NCI-H1417 treated with DMSO at 0.1 percent for 48 hours (cell line): ENCODE results near the gene SSPN.
A peak's percentile ranks its signal among the peaks of the same experiment; 100 is the strongest.

Source experiments
- DNase-seq: peaks from one replicate; lab custom pipeline; 2025; lab: John Stamatoyannopoulos, UW

The SSPN gene

GRCh38 chr12:26187014-26187798, 8.2 kb upstream of the SSPN start:
- DNase-seq, result no peak

GRCh38 chr12:26188127-26188526, 7.2 kb upstream of the SSPN start:
- DNase-seq, result no peak

DNA sequence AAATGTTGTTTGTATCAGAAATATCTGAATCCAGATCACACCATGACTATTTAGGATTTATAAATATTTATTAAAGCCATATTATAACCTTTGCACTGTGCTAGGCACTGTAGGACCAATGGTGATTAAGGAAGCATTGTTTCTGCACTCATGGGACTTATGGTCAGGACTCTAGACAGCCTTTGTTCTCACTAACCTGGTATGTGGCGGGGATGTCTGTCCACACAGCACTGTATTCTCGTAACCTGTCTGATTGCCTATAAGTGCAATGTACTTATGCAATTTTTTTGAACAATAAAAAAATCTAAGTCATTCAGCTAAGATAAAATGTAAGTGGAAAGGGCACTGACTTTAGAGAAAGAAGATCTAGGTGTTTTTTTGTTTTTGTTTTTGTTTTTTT, 6.7 kb upstream of the SSPN start:
- DNase-seq, result no peak

- DNase-seq, result no peak
Measured at GRCh38 chr12:26192142-26192541, 3.2 kb upstream of the SSPN start.

- DNase-seq, result no peak
Measured at GRCh38 chr12:26193539-26193938, 1.8 kb upstream of the SSPN start.

DNA sequence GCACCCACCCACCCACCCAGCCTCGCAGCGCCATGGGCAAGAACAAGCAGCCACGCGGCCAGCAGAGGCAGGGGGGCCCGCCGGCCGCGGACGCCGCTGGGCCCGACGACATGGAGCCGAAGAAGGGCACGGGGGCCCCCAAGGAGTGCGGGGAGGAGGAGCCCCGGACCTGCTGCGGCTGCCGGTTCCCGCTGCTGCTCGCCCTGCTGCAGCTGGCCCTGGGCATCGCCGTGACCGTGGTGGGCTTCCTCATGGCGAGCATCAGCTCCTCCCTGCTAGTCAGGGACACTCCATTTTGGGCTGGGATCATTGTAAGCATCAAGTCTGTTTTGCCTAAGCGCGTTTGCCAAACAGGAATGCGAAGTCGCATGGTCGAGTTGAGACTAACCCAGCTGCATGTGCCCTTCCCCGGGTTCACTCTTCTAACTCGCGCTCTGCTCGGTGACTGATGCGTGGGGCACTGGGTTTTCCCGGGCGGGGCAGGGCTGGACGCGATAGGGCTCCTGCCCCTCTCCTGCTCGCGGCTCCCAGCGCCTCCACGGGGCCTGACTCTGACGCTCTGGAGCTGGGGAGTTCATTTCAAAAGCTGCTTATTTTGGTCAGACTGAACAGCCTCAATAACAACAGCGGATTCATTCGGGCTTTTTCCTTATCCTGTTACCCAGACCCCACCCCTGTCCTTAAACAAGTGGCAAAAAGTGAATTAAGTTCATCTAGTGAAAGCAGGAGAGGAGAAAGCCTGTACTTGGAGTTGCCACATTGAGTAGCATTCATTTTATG, 458 bp downstream of the SSPN start:
- DNase-seq, result no peak

GRCh38 chr12:26196421-26196716, 996 bp downstream of the SSPN start:
- no peak for DNase-seq

DNA sequence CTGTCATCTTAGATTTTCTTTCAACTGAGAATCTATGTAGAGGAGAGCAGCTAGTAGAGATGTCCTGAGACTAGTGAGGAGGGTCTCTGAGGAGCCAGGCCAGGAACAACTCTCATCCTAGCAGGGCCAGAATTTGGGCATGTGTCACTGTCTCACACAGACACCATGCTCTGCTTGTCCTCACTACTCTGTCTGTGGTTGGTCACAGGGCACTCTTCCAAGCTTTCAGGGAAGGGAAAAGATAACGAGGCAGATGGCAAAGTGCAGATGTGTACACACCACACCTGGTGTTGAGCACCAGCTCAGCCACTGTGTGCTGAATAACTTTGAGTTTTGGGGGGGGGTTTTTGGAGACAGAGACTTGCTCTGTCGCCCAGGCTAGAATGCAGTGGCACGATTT, 2.5 kb downstream of the SSPN start:
- no peak for DNase-seq

GRCh38 chr12:26198742-26199141, 3.4 kb downstream of the SSPN start:
- no peak for DNase-seq

DNA sequence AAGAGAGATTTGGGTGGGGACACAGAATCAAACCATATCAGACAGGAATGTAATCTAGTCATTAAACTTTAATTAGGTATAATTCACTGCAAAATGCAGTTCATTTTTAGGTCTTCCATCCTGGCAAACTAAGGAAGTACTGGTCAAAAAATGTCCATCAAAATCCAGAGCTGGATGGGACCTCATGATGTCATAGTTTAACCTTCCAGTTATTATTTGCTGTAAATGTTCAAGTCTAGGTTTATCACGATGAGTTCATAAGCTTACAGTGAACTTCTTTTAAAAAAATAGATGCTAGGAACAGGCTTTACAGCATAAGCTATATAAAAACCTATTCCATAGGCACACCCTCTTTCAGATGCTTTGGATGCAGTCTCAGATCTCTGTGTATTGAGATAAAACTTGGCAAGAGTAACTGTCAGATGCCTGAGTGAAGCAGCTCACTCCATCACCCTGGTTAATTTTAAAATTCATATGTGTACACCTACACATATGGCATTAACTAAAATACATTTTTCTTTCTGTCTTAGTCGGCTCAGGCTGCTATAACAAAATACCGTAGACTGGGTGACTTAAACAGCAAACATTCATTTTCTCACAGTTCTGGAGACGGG, 7.9 kb downstream of the SSPN start:
- DNase-seq, result no peak

DNA sequence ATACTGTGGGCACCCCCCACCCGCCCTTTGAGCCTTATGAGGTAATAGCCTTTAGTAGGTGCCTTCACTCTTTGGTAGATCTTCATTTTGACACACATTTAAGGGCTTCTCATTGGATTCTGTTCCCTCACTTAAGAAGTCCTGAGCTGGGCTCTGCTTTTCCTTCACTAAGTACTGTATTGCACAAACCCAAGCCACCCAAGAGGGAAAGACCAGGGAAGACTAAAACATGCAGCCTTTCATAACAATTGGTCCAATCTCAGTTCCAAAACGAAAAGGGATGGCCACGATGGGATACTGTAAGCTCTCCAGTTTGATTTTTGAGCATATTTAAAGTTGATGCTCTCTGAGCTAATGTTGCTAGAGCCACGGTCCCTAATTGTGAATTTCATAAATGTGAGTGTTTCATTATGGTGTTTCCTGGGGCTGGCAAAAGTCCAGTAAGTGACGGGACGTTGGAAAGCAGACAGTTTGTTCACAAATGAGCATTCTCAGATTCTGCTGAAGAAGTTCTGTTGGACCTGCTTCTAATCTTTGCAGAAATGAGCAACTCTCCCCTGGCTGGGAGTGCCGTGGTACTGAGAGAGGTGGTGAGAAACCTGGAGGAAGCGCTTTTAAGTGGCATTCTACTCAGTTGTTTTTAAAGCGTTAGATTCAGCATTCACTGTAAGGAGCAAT, 9.4 kb downstream of the SSPN start:
- no peak for DNase-seq

DNA sequence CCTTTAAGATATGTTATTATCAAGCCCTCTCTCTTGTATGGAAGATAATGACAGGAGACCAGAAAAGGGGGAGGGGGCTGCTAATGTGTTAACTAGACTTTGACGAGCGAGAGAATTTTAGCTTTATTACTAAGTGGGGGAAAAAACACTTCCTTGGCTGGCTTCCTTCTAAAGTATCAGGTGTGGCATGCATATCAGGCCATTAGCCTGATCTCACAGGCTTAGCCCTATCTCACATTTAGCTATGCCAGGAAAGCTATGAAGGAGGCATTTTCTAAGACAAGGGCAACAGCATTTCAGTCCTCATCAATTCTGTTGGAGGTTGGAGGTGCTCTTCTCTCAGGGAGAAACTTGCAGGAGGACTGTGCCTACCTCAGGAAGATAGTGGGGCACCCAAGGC, 9.9 kb downstream of the SSPN start:
- no peak for DNase-seq

DNA sequence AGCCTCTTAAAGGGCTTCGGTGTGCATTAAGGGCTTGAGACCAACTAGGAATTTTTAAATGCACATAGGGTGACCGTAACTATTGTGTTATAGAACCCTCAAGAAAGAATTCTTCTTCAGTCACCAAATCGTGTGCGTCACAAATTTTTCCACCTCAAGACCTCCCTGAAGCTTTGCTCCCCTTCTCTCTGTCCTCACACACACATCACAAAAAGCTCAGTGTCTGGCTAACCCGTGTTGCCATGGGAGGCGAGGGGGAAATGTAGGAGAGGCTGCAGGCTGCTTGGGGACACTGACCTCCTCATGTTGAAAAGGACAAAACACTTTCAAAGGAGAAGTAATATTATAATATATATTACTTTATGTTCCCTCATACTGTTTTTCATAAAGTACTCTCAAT, 10.6 kb downstream of the SSPN start:
- no peak for DNase-seq

- DNase-seq, result no peak
Measured at GRCh38 chr12:26211331-26211730, 16.0 kb downstream of the SSPN start.

- no peak for DNase-seq
Measured at GRCh38 chr12:26212396-26212795, 17.0 kb downstream of the SSPN start.

GRCh38 chr12:26212988-26213387, 17.6 kb downstream of the SSPN start:
- no peak for DNase-seq

GRCh38 chr12:26214121-26214520, 18.7 kb downstream of the SSPN start:
- DNase-seq, result no peak

DNA sequence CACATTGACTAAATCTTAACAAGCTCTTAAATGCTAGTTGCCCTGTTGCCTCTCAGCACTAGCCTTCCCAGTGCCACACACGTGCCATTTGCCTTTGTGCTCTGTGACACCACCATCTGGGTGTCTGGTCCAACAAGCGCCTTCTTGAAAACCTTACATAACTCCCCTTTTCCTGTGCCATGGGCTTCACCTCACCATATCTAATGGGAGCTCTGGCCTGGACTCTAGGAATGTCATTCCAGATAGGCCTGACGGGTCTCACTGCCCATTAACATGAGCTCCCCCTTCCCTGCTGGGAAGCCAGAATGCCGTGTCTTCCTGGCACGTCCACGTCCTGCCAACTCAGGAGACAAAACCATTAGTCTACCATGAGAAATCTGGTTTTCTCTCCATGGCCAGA, 24.4 kb downstream of the SSPN start:
- no peak for DNase-seq

GRCh38 chr12:26224657-26225056, 29.3 kb downstream of the SSPN start:
- no peak for DNase-seq

GRCh38 chr12:26226122-26226521, 30.7 kb downstream of the SSPN start:
- no peak for DNase-seq

DNA sequence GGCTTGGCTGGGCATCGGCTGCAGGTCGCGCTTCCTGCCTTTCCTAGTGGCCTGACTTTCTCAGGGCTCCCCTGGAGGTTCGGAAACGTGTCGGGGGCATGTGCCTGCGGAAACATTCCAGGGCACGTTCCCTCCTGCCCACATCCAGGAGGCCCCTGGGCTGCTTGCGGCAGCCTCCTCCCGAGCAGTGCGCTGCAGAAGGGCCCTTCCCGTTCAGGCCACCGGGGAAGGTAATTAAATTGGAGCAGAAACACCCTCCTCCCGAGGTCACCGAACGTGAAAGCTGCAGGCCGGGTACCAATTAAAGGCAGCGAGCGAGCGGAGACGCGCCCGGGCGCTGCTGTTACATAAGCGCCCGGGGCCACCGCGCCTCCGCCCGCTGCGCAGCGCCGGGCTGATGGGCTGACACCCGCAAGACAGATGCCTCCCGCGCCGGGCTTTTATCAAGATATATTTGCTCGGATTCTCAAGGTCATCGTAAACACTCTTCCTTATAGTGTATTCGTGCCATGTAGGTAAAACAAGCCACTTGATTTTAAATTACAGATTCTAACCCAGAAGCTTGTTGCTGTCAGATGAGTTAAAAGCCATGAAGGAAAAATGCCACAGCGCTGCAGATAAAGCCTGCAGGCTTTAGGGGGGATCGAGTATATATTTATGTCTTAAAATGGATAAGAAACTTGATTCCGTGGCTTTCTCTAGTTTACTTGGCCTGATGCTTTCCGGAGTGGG, 31.4 kb downstream of the SSPN start:
- DNase-seq, result peak; percentile 12

GRCh38 chr12:26227361-26227745, 32.0 kb downstream of the SSPN start:
- DNase-seq, result no peak
